Activated CD8-positive, alpha-beta T cell treated with anti-CD3 and anti-CD28 coated beads, Interleukin-2, amount 10 ng/mL, durations not matched to agents 7 days and 5 days (primary cell): ENCODE measurements around the gene DOCK3. TPM values are rescaled to one million over a fixed set of nuclear protein-coding genes. Genes with fewer than 3 reads are reported as not detected.
"Not testable (repeated sequence)": the region's sequence is repeated elsewhere in the genome, so short reads cannot be mapped to it uniquely, and the experiment has no call there.

ENCODE experiments used
- ATAC-seq: fragments of 150-1000 bp; cut with Tn5 transposase; one replicate; pipeline ENCODE4 v1.10.0; 2021; ENCODE audit warnings: moderate library complexity
- CTCF ChIA-PET: fragments of 350-600 bp; sonication (Branson Sonifier 250); formaldehyde crosslinking; loops from one replicate; lab custom pipeline; 2021; ENCODE audit warnings: antibody characterized with exemption; lab: Charles Lee
- POLR2A ChIA-PET: fragments of 350-600 bp; sonication (Branson Sonifier 250); formaldehyde crosslinking; loops from one replicate; lab custom pipeline; 2021; ENCODE audit warnings: antibody characterized with exemption; lab: Charles Lee
- DNase-seq: peaks from one replicate; pipeline ENCODE4 v3.0.0-alpha.2; 2020
- H3K27ac Mint-ChIP-seq: one replicate; pipeline ENCODE4 v1.8.0; 2021; ENCODE audit warnings: mild to moderate bottlenecking, mixed read lengths
- H3K27me3 Mint-ChIP-seq: one replicate; pipeline ENCODE4 v1.8.0; 2021; ENCODE audit warnings: low read depth, mixed read lengths
- H3K36me3 Mint-ChIP-seq: one replicate; pipeline ENCODE4 v1.8.0; 2021; ENCODE audit warnings: low read depth, mixed read lengths
- H3K4me1 Mint-ChIP-seq: one replicate; pipeline ENCODE4 v1.8.0; 2021; ENCODE audit warnings: low read depth, mixed read lengths
- H3K4me3 Mint-ChIP-seq: one replicate; pipeline ENCODE4 v1.8.0; 2021; ENCODE audit warnings: mild to moderate bottlenecking, mixed read lengths
- H3K9me3 Mint-ChIP-seq: one replicate; pipeline ENCODE4 v1.8.0; 2022; ENCODE audit warnings: mixed read lengths; ENCODE audit not compliant: insufficient read depth
- total RNA-seq, 2 experiments: library from RNA; stranded (reverse); gene quantifications; one replicate each; pipeline ENCODE4 v1.2.3, GENCODE V29; 2021

DOCK3 gene
- total RNA-seq, 2 experiments from 2014 or later, result 3.2 to 3.4 TPM

DNA sequence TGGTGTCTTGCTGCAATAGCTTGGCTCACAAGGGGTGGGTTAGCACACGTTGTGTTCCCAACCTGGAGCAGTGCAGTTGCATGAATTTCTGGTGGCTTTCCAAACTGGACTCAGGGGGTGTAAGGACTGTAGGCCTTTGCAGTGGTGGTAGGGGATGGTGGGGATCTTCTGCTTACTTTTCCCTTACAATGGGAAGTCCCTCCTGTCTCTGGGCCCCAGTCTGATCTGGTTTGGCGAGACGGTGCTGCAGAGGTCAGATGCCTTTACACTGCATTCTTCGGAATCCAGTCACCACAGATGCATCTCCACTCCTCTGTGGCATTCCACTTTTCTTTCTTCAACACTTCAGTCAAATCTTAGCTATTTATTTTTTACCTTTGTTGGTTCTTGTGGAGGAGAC is 132.1 kb downstream of the DOCK3 start:
- ChIA-PET CTCF (no interaction called here), POLR2A (no interaction called here)
- no peak for ATAC-seq
- no peak overlapping the region for H3K4me3 Mint-ChIP-seq
- H3K36me3 Mint-ChIP-seq, result peaks cover 3% of the 10 kb centered on the region
- H3K4me1 Mint-ChIP-seq, result no peaks in the 10 kb centered on the region
- H3K9me3 Mint-ChIP-seq, result peaks cover 5% of the 10 kb centered on the region
- H3K27ac Mint-ChIP-seq, result no peak overlapping the region
- no peaks in the 10 kb centered on the region for H3K27me3 Mint-ChIP-seq
- DNase-seq, result no peak

DNA sequence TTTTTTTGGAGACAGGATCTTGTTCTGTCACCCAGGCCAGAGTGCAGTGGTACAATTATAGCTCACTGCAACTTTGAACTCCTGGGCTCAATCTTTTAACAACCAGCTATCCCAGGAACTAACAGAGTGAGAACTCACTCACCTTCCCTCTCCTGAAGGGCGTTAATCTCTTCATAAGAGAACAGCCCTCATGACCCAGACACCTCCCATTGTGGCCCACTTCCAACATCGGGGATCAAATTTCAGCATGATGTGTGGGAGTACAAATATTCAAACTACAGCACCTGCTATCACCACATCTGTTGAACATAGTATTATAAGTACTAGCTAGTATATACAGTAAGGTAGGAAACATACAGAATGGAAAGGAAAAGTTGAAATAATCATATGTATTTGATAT is 132.5 kb downstream of the DOCK3 start:
- POLR2A ChIA-PET, result no interaction called here
- Mint-ChIP-seq H3K4me3 (no peak overlapping the region), H3K36me3 (peaks cover 3% of the 10 kb centered on the region), H3K27ac (no peak overlapping the region), H3K4me1 (no peaks in the 10 kb centered on the region), H3K27me3 (no peaks in the 10 kb centered on the region), H3K9me3 (peaks cover 5% of the 10 kb centered on the region)
- no peak for DNase-seq
- CTCF ChIA-PET, result no interaction called here
- ATAC-seq, result no peak

GRCh38 chr3:50811893-50812292 is 137.2 kb downstream of the DOCK3 start:
- Mint-ChIP-seq H3K27me3 (no peaks in the 10 kb centered on the region), H3K4me1 (no peaks in the 10 kb centered on the region), H3K36me3 (no peaks in the 10 kb centered on the region), H3K27ac (no peak overlapping the region), H3K4me3 (no peak overlapping the region), H3K9me3 (no peaks in the 10 kb centered on the region)
- ATAC-seq (no peak), DNase-seq (no peak)
- ChIA-PET POLR2A (no interaction called here), CTCF (no interaction called here)

DNA sequence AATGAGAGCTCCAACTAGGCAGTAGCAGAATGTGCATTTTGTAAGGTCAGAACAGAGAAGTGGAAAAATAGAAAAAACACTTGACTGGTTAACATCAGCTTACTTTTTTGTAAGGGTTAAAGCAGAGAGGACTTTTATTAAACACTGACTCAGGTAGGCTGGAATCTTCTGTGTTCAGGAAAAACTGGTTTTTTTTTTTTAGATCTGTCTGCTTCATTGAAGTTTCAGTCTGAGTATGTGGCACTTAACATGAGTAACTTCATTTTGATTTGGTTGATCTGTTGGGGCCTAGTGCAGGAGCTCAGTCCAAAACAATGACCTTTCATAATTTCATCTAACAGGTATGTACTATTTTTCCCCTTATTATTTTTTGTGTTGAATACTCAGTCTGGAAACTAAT is 141.1 kb downstream of the DOCK3 start:
- no peak overlapping the region for H3K27ac Mint-ChIP-seq
- ChIA-PET POLR2A (no interaction called here), CTCF (no interaction called here)
- no peak for DNase-seq
- no peak overlapping the region for H3K4me3 Mint-ChIP-seq
- ATAC-seq, result no peak
- peaks cover 3% of the 10 kb centered on the region for H3K9me3 Mint-ChIP-seq
- no peaks in the 10 kb centered on the region for H3K27me3 Mint-ChIP-seq
- H3K4me1 Mint-ChIP-seq, result no peaks in the 10 kb centered on the region
- H3K36me3 Mint-ChIP-seq, result no peaks in the 10 kb centered on the region

GRCh38 chr3:50816894-50817293 is 142.2 kb downstream of the DOCK3 start:
- ATAC-seq (no peak), DNase-seq (no peak)
- H3K4me1 Mint-ChIP-seq, result no peaks in the 10 kb centered on the region
- H3K27me3 Mint-ChIP-seq, result no peaks in the 10 kb centered on the region
- peaks cover 3% of the 10 kb centered on the region for H3K9me3 Mint-ChIP-seq
- no peak overlapping the region for H3K27ac Mint-ChIP-seq
- ChIA-PET CTCF (no interaction called here), POLR2A (no interaction called here)
- no peaks in the 10 kb centered on the region for H3K36me3 Mint-ChIP-seq
- no peak overlapping the region for H3K4me3 Mint-ChIP-seq

GRCh38 chr3:50817756-50818529 is 143.2 kb downstream of the DOCK3 start:
- H3K27me3 Mint-ChIP-seq, result no peaks in the 10 kb centered on the region
- CTCF ChIA-PET, result no interaction called here
- no peaks in the 10 kb centered on the region for H3K36me3 Mint-ChIP-seq
- POLR2A ChIA-PET, result no interaction called here
- no peak overlapping the region for H3K27ac Mint-ChIP-seq
- peaks cover 3% of the 10 kb centered on the region for H3K9me3 Mint-ChIP-seq
- ATAC-seq, result no peak
- no peak overlapping the region for H3K4me3 Mint-ChIP-seq
- DNase-seq, result no peak
- H3K4me1 Mint-ChIP-seq, result no peaks in the 10 kb centered on the region

GRCh38 chr3:50819882-50820281 is 145.2 kb downstream of the DOCK3 start:
- ChIA-PET CTCF (no interaction called here), POLR2A (no interaction called here)
- H3K4me3 Mint-ChIP-seq, result no peak overlapping the region
- no peaks in the 10 kb centered on the region for H3K27me3 Mint-ChIP-seq
- no peak for ATAC-seq
- no peaks in the 10 kb centered on the region for H3K4me1 Mint-ChIP-seq
- no peak for DNase-seq
- H3K36me3 Mint-ChIP-seq, result no peaks in the 10 kb centered on the region
- peaks cover 3% of the 10 kb centered on the region for H3K9me3 Mint-ChIP-seq
- no peak overlapping the region for H3K27ac Mint-ChIP-seq

GRCh38 chr3:50825841-50826240 is 151.1 kb downstream of the DOCK3 start:
- ChIA-PET POLR2A (no interaction called here), CTCF (no interaction called here)
- DNase-seq (no peak), ATAC-seq (no peak)
- H3K27me3 Mint-ChIP-seq, result no peaks in the 10 kb centered on the region
- H3K4me1 Mint-ChIP-seq, result no peaks in the 10 kb centered on the region
- no peaks in the 10 kb centered on the region for H3K9me3 Mint-ChIP-seq
- no peak overlapping the region for H3K4me3 Mint-ChIP-seq
- no peak overlapping the region for H3K27ac Mint-ChIP-seq
- H3K36me3 Mint-ChIP-seq, result no peaks in the 10 kb centered on the region

GRCh38 chr3:50830451-50830850 is 155.7 kb downstream of the DOCK3 start:
- POLR2A ChIA-PET, result no interaction called here
- no peak for ATAC-seq
- no peak for DNase-seq
- H3K4me1 Mint-ChIP-seq, result no peaks in the 10 kb centered on the region
- H3K9me3 Mint-ChIP-seq, result peaks cover 19% of the 10 kb centered on the region
- no peaks in the 10 kb centered on the region for H3K27me3 Mint-ChIP-seq
- CTCF ChIA-PET, result no interaction called here
- peaks cover 2% of the 10 kb centered on the region for H3K36me3 Mint-ChIP-seq
- no peak overlapping the region for H3K4me3 Mint-ChIP-seq
- H3K27ac Mint-ChIP-seq, result no peak overlapping the region

- H3K9me3 Mint-ChIP-seq, result peaks cover 19% of the 10 kb centered on the region
- H3K4me1 Mint-ChIP-seq, CTCF ChIA-PET, ATAC-seq, H3K36me3 Mint-ChIP-seq, DNase-seq, POLR2A ChIA-PET, H3K27ac Mint-ChIP-seq, H3K27me3 Mint-ChIP-seq, H3K4me3 Mint-ChIP-seq: not testable (repeated sequence)
These were observed 156.3 kb downstream of the DOCK3 start for GRCh38 chr3:50831009-50831408.

DNA sequence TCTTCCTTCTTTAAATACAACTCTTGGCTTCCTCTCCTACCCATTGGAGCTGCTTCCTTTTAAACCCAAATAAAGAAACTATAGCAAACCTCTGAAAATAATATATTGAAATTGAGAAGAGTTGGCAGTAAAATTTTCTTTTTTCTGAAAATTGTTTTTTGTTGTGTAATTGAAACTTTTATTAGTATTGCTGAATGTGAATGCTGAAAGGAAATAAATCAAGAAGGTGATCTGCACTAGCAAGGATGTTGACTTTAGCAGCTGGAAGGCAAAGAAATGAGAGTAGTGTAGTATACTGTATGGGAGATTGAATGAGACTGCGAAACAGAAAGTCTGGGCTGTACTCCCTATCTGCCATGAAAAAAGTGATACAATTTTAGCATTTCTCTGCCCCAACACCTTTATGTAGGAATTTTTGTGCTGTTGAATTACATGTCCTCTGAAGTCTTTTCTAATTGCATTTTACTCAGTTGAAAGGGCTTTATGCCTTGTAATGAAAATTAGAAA is 166.3 kb downstream of the DOCK3 start:
- Mint-ChIP-seq H3K27me3 (peaks cover 9% of the 10 kb centered on the region), H3K27ac (no peak overlapping the region), H3K4me1 (no peaks in the 10 kb centered on the region), H3K36me3 (no peaks in the 10 kb centered on the region), H3K9me3 (no peaks in the 10 kb centered on the region), H3K4me3 (no peak overlapping the region)
- DNase-seq (no peak), ATAC-seq (no peak)
- POLR2A ChIA-PET, result no interaction called here
- CTCF ChIA-PET, result no interaction called here

DNA sequence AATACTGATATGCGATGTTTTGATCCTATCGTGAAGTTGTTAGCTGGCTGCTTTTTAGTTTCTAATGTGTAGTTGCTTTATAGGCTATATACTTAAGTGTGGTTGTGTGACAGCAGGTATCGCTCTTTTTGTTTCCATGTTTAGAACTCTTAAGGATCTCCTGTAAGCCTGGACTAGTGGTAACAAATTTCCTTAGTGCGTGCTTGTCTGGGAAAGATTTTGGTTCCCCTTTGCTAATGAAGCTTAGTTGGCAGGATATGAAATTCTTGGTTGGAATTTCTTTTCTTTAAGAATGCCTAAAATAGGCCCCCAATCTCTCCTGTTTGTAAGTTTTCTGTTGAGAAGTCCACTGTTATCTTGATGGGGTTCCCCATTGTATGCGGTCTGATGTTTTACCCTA is 173.6 kb downstream of the DOCK3 start:
- Mint-ChIP-seq H3K9me3 (peaks cover 6% of the 10 kb centered on the region), H3K27me3 (peaks cover 6% of the 10 kb centered on the region), H3K4me1 (no peaks in the 10 kb centered on the region), H3K27ac (no peak overlapping the region), H3K36me3 (no peaks in the 10 kb centered on the region), H3K4me3 (no peak overlapping the region)
- DNase-seq (no peak), ATAC-seq (no peak)
- ChIA-PET CTCF (no interaction called here), POLR2A (no interaction called here)
